GM19467 (cell line): Measurements from ENCODE around the gene CDK16.
A peak's percentile ranks its signal among the peaks of the same experiment; 100 is the strongest.

ENCODE experiments used
- ATAC-seq: cut with Tn5 transposase; IDR thresholded peaks from one replicate; pipeline ENCODE4 v1.9.1; 2021; ENCODE audit warnings: mild to moderate bottlenecking, moderate library complexity; ENCODE audit not compliant: unreplicated experiment

Gene CDK16

GRCh38 chrX:47206316-47206715 lies 12.2 kb upstream of the CDK16 start:
- no peak for ATAC-seq

DNA sequence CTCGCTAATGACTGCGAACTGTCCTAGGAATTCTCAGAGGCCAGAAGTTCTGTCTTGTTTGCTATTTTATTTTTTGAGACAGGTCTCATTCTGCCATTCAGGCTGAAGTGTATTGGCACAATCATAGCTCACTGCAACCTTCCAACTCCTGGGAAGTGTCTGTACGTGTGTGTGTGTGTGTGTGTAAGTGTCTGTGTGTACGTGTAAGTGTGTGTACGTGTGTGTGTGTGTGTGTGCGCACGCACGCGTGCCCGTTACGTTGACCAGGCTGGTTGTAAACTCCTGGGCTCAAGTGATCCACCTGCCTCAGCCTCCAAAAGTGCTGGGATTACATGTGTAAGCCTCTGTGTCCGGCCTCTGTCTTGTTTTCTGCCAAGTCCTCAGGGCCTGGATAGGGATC lies 10.4 kb upstream of the CDK16 start:
- ATAC-seq: no peak

DNA sequence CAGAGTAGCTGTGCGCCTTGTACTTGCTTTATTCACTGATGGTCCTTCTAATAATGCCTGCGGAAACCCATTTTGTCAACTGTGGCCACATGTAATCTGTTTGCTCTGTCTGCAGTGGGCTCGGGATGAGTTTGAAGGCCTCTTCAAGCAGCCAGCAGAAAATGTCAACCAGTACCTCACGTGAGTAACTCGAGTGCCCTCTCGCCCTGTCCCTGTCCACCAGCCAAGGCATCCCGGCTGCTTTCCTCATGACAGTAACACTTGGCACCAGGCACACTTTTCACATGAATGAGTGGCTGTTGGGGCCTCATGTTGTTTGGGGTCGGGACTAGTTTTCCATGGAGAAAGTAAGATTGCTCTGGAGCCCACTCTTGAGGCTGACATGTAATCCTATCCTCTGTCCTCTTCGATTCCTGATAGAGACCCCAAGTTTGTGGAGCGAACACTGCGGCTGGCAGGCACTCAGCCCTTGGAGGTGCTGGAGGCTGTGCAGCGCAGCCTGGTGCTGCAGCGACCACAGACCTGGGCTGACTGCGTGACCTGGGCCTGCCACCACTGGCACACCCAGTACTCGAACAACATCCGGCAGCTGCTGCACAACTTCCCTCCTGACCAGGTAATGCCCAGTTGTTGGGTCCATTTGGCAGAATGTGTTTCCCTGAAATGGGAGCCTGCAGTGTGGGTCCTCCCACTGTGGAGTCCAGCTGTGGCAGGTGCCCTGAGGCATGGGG lies 8.8 kb upstream of the CDK16 start:
- no peak for ATAC-seq

DNA sequence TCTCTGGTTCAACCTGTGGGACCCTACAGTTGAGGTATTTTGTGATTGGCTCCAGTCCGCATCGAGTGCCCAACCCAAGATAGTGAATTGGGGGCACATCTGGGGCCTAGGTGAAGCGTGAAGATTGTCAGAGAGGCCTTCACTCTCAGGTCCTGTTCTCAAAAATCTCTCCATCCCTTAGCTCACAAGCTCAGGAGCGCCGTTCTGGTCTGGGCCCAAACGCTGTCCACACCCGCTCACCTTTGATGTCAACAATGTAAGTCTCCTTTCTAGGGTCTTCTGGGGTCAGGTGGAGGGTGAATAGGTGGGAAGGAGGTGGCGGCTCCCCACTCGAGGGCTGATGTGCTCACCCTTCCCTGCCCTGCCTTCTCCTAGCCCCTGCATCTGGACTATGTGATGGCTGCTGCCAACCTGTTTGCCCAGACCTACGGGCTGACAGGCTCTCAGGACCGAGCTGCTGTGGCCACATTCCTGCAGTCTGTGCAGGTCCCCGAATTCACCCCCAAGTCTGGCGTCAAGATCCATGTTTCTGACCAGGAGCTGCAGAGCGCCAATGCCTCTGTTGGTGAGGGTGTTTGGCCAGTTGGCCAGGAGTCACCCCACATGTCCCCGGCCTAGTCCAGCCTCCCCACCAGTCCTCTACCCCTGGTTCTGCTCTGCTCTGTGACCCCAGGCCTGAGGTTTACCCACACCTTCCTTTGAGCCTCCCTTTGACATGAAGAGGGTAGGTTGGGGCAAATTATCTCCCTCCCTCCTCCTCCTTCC lies 7.6 kb upstream of the CDK16 start:
- ATAC-seq: no peak

DNA sequence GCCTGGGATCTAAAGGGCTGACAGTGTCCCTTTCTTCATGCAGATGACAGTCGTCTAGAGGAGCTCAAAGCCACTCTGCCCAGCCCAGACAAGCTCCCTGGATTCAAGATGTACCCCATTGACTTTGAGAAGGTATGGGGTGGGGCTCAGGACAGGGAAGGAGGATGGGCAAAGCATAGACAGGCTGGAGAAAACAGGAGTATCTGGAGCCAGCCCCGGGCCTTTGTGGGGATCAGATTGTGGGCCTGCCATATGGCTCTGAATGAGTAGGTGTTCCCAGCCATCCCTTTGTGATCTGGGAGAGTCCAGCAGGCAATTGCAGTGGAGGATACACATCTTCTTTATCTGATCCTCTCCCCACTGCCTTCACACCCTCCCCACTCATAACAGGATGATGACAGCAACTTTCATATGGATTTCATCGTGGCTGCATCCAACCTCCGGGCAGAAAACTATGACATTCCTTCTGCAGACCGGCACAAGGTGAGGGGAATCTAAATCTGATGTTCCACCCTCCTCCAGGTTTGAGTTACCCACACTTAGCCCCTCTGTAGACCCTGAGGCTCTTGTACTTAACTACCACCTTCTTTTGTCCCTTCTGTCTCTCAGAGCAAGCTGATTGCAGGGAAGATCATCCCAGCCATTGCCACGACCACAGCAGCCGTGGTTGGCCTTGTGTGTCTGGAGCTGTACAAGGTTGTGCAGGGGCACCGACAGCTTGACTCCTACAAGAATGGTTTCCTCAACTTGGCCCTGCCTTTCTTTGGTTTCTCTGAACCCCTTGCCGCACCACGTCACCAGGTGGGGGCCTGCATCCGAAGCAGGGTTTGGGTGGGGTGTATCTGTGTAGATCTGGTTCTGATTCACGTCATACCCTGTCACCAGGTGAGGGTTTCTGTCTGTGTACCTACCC lies 5.8 kb upstream of the CDK16 start:
- ATAC-seq: no peak

DNA sequence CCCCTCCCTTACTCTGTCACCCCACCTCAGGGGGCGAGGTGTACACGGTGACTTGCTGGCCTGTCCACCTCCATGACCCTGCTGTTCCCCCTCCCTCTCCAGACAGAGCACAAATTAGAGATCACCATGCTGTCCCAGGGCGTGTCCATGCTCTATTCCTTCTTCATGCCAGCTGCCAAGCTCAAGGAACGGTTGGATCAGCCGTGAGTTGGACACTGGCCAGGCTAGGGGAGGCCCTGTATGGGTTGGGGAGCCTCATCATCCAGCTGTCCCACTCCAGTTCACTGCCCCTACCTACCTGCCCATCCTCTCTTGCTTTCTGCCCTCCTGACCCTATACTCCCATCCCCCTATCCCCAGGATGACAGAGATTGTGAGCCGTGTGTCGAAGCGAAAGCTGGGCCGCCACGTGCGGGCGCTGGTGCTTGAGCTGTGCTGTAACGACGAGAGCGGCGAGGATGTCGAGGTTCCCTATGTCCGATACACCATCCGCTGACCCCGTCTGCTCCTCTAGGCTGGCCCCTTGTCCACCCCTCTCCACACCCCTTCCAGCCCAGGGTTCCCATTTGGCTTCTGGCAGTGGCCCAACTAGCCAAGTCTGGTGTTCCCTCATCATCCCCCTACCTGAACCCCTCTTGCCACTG lies 3.9 kb upstream of the CDK16 start:
- ATAC-seq: no peak

- no peak for ATAC-seq
Observed at GRCh38 chrX:47215291-47215900, 3.1 kb upstream of the CDK16 start.

GRCh38 chrX:47216393-47216925 lies 2.0 kb upstream of the CDK16 start:
- no peak for ATAC-seq

- no peak for ATAC-seq
Observed at GRCh38 chrX:47217121-47217851, 1.2 kb upstream of the CDK16 start.

DNA sequence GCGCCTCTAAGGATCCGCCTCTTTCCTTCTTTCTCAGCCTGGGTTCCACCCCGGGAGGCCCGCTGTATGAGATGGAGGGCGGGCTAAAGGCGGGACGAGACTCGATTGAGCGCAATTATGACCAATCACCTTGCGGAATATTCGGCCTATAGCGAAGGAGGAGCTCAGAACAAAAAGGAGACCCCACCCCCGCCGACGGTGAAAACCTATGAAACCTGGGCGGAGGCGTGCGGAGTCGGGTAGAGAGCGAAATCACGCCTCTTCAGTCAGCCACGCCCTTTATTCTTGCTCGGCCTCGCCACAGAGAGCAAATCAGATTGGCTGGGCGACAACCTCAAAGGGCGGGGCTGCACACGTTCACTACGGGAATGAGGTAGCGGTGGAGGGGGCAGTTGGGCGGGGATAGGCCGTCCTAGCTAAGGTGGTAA lies 615 bp upstream of the CDK16 start:
- ATAC-seq: peak; percentile 89

GRCh38 chrX:47218920-47219815 lies 687 bp downstream of the CDK16 start:
- no peak for ATAC-seq

- no peak for ATAC-seq
Observed at GRCh38 chrX:47221756-47222155, 3.3 kb downstream of the CDK16 start.

GRCh38 chrX:47222751-47223350 lies 4.4 kb downstream of the CDK16 start:
- no peak for ATAC-seq

DNA sequence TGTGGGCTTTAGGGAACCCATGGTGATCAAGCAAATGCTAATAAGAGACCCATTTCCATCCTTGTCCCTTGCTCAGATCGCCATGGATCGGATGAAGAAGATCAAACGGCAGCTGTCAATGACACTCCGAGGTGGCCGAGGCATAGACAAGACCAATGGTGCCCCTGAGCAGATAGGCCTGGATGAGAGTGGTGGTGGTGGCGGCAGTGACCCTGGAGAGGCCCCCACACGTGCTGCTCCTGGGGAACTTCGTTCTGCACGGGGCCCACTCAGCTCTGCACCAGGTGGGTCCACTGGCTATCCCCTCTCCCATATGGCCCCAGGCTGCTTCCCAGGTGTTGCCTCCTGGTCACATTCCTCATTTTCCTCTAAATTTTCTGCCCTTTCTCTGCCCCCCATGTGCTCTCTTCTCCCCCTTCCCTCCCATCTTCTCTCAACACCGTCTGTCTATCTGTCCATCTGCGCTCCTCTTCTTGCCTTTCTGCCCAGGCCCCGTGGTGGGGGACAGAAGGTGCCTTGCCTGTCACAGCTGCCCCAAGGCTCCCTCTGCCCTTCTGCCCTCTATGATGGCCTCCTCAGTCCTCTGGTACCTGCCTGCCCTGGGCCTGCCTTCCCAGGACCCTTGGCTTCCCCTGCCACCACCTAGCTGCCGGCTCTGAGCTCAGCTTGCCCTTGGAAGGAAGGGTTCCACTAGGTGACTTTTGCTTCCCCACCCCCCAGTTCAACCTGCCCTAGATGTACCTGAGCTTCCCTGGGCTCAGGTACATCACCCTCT lies 5.2 kb downstream of the CDK16 start:
- ATAC-seq: no peak

DNA sequence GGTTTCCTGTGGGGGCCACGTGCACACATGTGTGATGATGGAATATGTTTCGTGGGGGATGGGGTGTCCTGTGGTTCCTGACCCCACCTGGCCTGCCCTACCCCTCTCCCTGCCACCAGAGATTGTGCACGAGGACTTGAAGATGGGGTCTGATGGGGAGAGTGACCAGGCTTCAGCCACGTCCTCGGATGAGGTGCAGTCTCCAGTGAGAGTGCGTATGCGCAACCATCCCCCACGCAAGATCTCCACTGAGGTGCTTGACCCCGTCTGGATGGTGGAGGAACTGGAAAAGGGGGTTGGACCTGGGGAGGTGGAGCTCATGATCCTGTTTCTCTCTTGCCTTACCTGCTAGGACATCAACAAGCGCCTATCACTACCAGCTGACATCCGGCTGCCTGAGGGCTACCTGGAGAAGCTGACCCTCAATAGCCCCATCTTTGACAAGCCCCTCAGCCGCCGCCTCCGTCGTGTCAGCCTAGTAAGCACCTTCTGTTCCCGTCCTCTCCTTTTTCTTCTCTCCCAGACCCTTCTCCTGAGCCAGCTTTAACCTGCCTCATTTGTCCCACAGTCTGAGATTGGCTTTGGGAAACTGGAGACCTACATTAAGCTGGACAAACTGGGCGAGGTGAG lies 5.9 kb downstream of the CDK16 start:
- ATAC-seq: no peak

DNA sequence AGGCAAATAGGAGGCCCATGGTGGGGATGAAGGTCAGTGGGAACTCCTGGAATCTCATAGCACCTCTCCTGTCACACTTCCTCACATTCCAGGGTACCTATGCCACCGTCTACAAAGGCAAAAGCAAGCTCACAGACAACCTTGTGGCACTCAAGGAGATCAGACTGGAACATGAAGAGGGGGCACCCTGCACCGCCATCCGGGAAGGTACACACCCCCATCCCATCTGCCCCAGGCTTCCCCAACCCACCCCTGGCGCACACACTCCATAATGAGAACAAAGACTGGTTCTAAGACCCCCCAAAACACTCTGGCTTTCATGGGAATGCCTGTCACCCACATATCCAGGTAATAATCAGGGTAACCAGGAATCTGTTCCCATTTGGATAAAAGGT lies 6.4 kb downstream of the CDK16 start:
- no peak for ATAC-seq

DNA sequence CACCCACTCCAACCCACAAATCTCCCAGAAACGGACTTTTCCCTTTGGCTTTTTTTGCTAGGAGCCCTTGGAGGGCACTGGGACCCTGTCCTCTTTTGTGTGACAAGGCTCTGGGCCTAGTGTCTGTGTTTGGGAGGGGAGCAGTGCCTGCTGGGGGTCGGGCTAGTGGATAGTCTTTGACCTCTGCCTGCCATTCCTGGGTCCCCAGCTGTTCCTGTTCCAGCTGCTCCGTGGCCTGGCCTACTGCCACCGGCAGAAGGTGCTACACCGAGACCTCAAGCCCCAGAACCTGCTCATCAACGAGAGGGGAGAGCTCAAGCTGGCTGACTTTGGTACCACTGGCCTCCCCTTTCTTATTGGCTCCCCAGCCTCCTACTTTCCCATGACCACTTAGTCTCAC lies 7.6 kb downstream of the CDK16 start:
- no peak for ATAC-seq
